SKM-1 (cell line): ENCODE results near the gene GRK1.
"Not testable (repeated sequence)": the region's sequence is repeated elsewhere in the genome, so short reads cannot be mapped to it uniquely, and the experiment has no call there.

Experiments
- DNase-seq: peaks from one replicate; lab custom pipeline; 2025; ENCODE audit not compliant: unreplicated experiment; lab: John Stamatoyannopoulos, UW

Gene GRK1

GRCh38 chr13:113666951-113667701, at the start of gene GRK1:
Gene GRK1, plus strand, starts transcription at chr13:113667219. Its CDS starts 168 bp downstream, at chr13:113667387.
- no peak for DNase-seq

- DNase-seq, result no peak
Observed at GRCh38 chr13:113617961-113618360, 49.1 kb upstream of the GRK1 start.

- DNase-seq, result no peak
Observed at GRCh38 chr13:113618455-113618854, 48.6 kb upstream of the GRK1 start.

GRCh38 chr13:113620036-113620796, 46.8 kb upstream of the GRK1 start:
- no peak for DNase-seq

- no peak for DNase-seq
Observed at GRCh38 chr13:113621046-113621445, 46.0 kb upstream of the GRK1 start.

GRCh38 chr13:113621498-113621897, 45.5 kb upstream of the GRK1 start:
- DNase-seq, result not testable (repeated sequence)

GRCh38 chr13:113621986-113622550, 45.0 kb upstream of the GRK1 start:
- DNase-seq, result not testable (repeated sequence)

- DNase-seq, result no peak
Observed at GRCh38 chr13:113622791-113623490, 44.1 kb upstream of the GRK1 start.

- DNase-seq, result no peak
Observed at GRCh38 chr13:113623491-113624234, 43.4 kb upstream of the GRK1 start.

- DNase-seq, result no peak
Observed at GRCh38 chr13:113624235-113624587, 42.8 kb upstream of the GRK1 start.

GRCh38 chr13:113624640-113625304, 42.2 kb upstream of the GRK1 start:
- DNase-seq, result not testable (repeated sequence)

GRCh38 chr13:113625965-113626721, 40.9 kb upstream of the GRK1 start:
- no peak for DNase-seq

- DNase-seq, result no peak
Observed at GRCh38 chr13:113627136-113627535, 39.9 kb upstream of the GRK1 start.

GRCh38 chr13:113628291-113629270, 38.4 kb upstream of the GRK1 start:
- DNase-seq, result no peak

- DNase-seq, result no peak
Observed at GRCh38 chr13:113629866-113630265, 37.2 kb upstream of the GRK1 start.

- DNase-seq, result no peak
Observed at GRCh38 chr13:113630296-113630695, 36.7 kb upstream of the GRK1 start.

GRCh38 chr13:113630804-113631203, 36.2 kb upstream of the GRK1 start:
- no peak for DNase-seq

- no peak for DNase-seq
Observed at GRCh38 chr13:113631341-113632095, 35.5 kb upstream of the GRK1 start.
